Measurements from ENCODE around the gene SAT1.
"Not testable (repeated sequence)": the region's sequence is repeated elsewhere in the genome, so short reads cannot be mapped to it uniquely, and the experiment has no call there.

DNA sequence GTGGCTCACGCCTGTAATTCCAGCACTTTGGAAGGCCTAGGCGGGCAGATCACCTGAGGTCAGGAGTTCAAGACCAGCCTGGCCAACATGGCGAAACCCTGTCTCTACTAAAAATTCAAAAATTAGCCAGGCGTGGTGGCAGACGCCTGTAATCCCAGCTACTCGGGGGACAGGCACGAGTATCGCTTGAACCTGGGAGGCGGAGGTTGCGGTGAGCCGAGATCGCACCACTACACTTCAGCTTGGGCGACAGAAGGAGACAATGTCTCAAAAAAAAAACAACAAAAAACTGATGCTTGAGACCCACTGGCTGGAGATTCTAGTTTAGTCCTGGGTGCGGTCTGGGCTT, 39.4 kb upstream of the SAT1 start:
- TF ChIP-seq, protein P1, sequence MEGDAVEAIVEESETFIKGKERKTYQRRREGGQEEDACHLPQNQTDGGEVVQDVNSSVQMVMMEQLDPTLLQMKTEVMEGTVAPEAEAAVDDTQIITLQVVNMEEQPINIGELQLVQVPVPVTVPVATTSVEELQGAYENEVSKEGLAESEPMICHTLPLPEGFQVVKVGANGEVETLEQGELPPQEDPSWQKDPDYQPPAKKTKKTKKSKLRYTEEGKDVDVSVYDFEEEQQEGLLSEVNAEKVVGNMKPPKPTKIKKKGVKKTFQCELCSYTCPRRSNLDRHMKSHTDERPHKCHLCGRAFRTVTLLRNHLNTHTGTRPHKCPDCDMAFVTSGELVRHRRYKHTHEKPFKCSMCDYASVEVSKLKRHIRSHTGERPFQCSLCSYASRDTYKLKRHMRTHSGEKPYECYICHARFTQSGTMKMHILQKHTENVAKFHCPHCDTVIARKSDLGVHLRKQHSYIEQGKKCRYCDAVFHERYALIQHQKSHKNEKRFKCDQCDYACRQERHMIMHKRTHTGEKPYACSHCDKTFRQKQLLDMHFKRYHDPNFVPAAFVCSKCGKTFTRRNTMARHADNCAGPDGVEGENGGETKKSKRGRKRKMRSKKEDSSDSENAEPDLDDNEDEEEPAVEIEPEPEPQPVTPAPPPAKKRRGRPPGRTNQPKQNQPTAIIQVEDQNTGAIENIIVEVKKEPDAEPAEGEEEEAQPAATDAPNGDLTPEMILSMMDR (IDR thresholded peaks at IDR 0.05), result not testable (repeated sequence)
- TF ChIP-seq POLR2A (IDR thresholded peaks at IDR 0.05), result not testable (repeated sequence)
